ENCODE results near the gene RPUSD3. TPM values are rescaled to one million over a fixed set of nuclear protein-coding genes. Genes with fewer than 3 reads are reported as not detected.

Gene RPUSD3
- total RNA-seq, 4 donors from 2014 or later, result 37.1 to 69.7 (median 52.2) TPM

DNA sequence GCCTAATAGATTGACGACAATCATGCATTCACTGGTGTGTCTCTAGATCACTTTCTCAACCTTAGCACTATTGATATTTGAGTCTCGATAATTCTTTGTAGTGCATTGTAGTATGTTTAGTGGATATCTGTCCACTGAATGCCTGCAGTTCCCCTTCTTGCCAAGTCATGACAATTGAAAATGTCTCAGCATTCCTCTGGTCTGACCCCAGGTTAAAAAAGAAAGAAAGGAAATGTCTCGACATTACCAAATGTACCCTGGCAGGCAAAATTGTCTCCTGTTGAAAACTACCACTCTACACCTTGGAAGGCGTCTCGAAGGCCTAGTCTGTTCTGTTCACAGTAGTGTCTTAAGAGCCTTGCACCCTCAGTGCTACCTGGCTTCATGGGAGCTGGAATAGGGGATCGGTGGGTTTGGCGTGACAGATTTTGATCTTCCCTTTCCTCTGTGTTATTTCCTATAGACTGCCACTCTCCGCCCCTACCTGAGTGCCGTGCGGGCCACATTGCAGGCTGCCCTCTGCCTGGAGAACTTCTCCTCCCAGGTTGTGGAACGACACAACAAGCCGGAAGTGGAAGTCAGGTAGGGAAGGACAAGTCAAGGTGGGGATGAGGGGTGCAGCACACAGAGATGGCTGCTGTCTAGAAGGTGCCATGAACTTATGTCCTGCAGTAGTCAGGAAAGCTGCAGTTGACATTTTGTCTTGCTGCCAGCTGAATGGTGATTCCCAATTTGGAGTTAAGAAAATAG is 46.4 kb downstream of the RPUSD3 start:
- Histone ChIP-seq H3K27ac (no peak overlapping the region), H3K4me1 (peaks cover 0 to 41% (median 17%) of the 10 kb centered on the region in 4 donors), H3K4me3 (no peak overlapping the region), H3K36me3 (peaks cover 4 to 70% (median 29%) of the 10 kb centered on the region in 3 donors), H3K9me3 (no peaks in the 10 kb centered on the region), H3K27me3 (no peaks in the 10 kb centered on the region)
- DNase-seq (ENCODE audit: low spot score in 2 of 2), result no peak
- 92% methylated on average over 12 of the region's 12 CpGs for WGBS, 2 donors
- TF ChIP-seq EP300 (IDR thresholded peaks at IDR 0.05) (no peak), POLR2A (IDR thresholded peaks at IDR 0.05) (no peak)
- TF ChIP-seq, protein P1, sequence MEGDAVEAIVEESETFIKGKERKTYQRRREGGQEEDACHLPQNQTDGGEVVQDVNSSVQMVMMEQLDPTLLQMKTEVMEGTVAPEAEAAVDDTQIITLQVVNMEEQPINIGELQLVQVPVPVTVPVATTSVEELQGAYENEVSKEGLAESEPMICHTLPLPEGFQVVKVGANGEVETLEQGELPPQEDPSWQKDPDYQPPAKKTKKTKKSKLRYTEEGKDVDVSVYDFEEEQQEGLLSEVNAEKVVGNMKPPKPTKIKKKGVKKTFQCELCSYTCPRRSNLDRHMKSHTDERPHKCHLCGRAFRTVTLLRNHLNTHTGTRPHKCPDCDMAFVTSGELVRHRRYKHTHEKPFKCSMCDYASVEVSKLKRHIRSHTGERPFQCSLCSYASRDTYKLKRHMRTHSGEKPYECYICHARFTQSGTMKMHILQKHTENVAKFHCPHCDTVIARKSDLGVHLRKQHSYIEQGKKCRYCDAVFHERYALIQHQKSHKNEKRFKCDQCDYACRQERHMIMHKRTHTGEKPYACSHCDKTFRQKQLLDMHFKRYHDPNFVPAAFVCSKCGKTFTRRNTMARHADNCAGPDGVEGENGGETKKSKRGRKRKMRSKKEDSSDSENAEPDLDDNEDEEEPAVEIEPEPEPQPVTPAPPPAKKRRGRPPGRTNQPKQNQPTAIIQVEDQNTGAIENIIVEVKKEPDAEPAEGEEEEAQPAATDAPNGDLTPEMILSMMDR (IDR thresholded peaks at IDR 0.05), result no peak

DNA sequence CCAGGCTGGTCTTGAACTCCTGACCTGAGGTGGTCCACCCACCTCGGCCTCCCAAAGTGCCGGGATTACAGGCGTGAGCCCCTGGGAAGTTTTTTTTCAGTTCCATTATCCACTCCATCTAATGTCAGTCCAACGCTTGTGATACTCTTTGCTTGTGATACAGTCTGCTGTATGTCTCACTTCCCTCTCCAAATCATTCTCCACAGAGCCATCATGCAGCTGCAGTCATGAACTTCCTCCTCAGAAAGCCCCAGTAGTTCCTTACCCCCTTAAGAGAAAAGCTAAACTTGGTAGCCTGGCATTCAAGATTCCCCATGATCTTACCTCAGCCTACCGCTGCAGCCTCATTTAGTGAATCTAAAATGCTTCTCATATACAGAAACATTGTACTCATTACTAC is 48.6 kb downstream of the RPUSD3 start:
- TF ChIP-seq POLR2A (IDR thresholded peaks at IDR 0.05) (no peak), EP300 (IDR thresholded peaks at IDR 0.05) (no peak)
- TF ChIP-seq, protein P1 (IDR thresholded peaks at IDR 0.05), result no peak
- Histone ChIP-seq H3K4me1 (peaks cover 0 to 60% (median 28%) of the 10 kb centered on the region in 4 donors), H3K27ac (no peak overlapping the region), H3K9me3 (no peaks in the 10 kb centered on the region), H3K27me3 (no peaks in the 10 kb centered on the region), H3K36me3 (peaks cover 4 to 61% (median 19%) of the 10 kb centered on the region in 3 donors), H3K4me3 (no peak overlapping the region)
- WGBS, 2 donors, result 77 to 85% methylated on average over 5 of the region's 5 CpGs
- DNase-seq (ENCODE audit: low spot score in 2 of 2), result no peak

DNA sequence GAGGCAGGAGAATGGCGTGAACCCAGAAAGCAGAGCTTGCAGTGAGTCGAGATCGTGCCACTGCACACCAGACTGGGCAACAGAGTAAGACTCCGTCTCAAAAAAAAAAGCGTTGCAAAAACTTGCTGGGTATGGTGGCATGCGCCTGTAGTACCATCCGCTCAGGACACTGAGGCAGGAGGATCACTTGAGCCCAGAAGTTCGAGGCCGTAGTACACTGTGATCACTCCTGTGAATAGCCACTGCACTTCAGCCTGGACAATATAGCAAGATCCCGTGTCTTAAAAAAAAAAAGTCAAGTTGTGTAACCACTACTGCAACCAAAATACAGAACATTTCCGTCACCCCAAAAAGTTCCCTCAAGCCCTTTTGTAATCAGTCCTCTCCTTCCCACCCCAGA is 49.4 kb downstream of the RPUSD3 start:
- Histone ChIP-seq H3K27me3 (no peaks in the 10 kb centered on the region), H3K4me3 (peak overlapping the region in 1 of 4 donors; percentile 99), H3K36me3 (peaks cover 2 to 61% (median 11%) of the 10 kb centered on the region in 3 donors), H3K9me3 (no peaks in the 10 kb centered on the region), H3K27ac (no peak overlapping the region), H3K4me1 (peaks cover 0 to 60% (median 28%) of the 10 kb centered on the region in 4 donors)
- DNase-seq (ENCODE audit: low spot score in 2 of 2), result no peak
- no peak for TF ChIP-seq EP300 (IDR thresholded peaks at IDR 0.05)
- TF ChIP-seq, protein P1 (IDR thresholded peaks at IDR 0.05), result no peak
- 93 to 96% methylated on average over 11 of the region's 11 CpGs for WGBS, 2 donors

DNA sequence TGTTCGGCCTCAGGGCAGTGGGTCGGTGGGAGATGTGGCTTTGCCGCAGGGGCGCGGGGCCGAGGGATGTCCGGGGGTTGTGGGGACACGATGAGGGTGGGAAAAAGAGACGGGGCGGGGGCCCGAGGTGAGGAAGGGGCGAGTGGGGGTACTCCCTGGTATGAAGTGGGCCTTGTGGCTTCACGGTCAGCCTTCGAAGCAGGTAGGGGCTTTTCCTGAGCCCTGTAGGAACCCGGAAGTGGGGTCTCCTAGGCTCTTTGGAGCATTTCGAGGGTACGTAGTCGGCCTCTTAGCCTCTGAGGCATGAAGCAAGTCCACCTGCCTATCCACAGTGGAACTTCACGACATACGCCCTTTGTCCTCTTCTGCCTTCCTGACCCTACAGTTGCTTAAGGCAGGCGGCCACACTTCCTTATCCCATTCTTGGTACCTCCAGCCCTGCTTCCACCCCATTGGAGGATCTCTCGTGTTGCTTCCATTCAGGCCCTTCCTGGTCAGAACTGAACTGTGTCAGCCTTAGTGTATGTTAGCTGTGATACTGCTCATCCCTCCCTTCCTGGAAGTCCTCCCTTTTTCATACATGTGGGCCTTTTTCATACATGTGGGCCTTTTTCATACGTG is 50.5 kb downstream of the RPUSD3 start:
- H3K27ac ChIP-seq, result peak overlapping the region; percentile 90 to 99 (median 98)
- no peak for DNase-seq (ENCODE audit: low spot score in 2 of 2)
- WGBS, 2 donors, result 0% methylated on average over 22 to 23 of the region's 23 CpGs
- no peak for TF ChIP-seq EP300 (IDR thresholded peaks at IDR 0.05)
- TF ChIP-seq, protein P1 (IDR thresholded peaks at IDR 0.05), result no peak
- TF ChIP-seq POLR2A (IDR thresholded peaks at IDR 0.05), result no peak
- no peaks in the 10 kb centered on the region for H3K27me3 ChIP-seq
- peak overlapping the region; percentile 90 to 99 (median 98) for H3K4me3 ChIP-seq
- H3K4me1 ChIP-seq, result peaks cover 0 to 60% (median 28%) of the 10 kb centered on the region in 4 donors
- H3K9me3 ChIP-seq, result no peaks in the 10 kb centered on the region
- peaks cover 0 to 61% (median 2%) of the 10 kb centered on the region in 3 donors for H3K36me3 ChIP-seq
